AG20443 (cell line): Measurements from ENCODE around the gene HS6ST2.

Experiments
- DNase-seq: peaks from one replicate; pipeline ENCODE4 v3.0.0; 2012; ENCODE audit warnings: low spot score, mixed read lengths

Gene HS6ST2

GRCh38 chrX:132795181-132795580 is 163.2 kb downstream of the HS6ST2 start:
- no peak for DNase-seq

- no peak for DNase-seq
Measured at GRCh38 chrX:132791714-132792113, 166.7 kb downstream of the HS6ST2 start.

- no peak for DNase-seq
Measured at GRCh38 chrX:132790329-132790728, 168.1 kb downstream of the HS6ST2 start.

- DNase-seq: no peak
Measured at GRCh38 chrX:132786217-132786616, 172.2 kb downstream of the HS6ST2 start.

- DNase-seq: no peak
Measured at GRCh38 chrX:132778917-132779316, 179.5 kb downstream of the HS6ST2 start.

- DNase-seq: no peak
Measured at GRCh38 chrX:132776486-132777210, 181.8 kb downstream of the HS6ST2 start.

- DNase-seq: no peak
Measured at GRCh38 chrX:132775263-132775823, 183.1 kb downstream of the HS6ST2 start.

- no peak for DNase-seq
Measured at GRCh38 chrX:132774010-132774714, 184.3 kb downstream of the HS6ST2 start.

- DNase-seq: no peak
Measured at GRCh38 chrX:132769609-132770008, 188.8 kb downstream of the HS6ST2 start.

GRCh38 chrX:132766452-132766851 is 192.0 kb downstream of the HS6ST2 start:
- DNase-seq: no peak

- DNase-seq: no peak
Measured at GRCh38 chrX:132763528-132763927, 194.9 kb downstream of the HS6ST2 start.

GRCh38 chrX:132758759-132759158 is 199.7 kb downstream of the HS6ST2 start:
- DNase-seq: no peak

GRCh38 chrX:132757066-132757623 is 201.3 kb downstream of the HS6ST2 start:
- DNase-seq: no peak

- no peak for DNase-seq
Measured at GRCh38 chrX:132756439-132756838, 202.0 kb downstream of the HS6ST2 start.

- DNase-seq: no peak
Measured at GRCh38 chrX:132751063-132751690, 207.3 kb downstream of the HS6ST2 start.

GRCh38 chrX:132750331-132751062 is 207.9 kb downstream of the HS6ST2 start:
- DNase-seq: peak; percentile 21

GRCh38 chrX:132749406-132749805 is 209.0 kb downstream of the HS6ST2 start:
- no peak for DNase-seq

GRCh38 chrX:132748909-132749308 is 209.5 kb downstream of the HS6ST2 start:
- DNase-seq: no peak

- no peak for DNase-seq
Measured at GRCh38 chrX:132748268-132748667, 210.2 kb downstream of the HS6ST2 start.

GRCh38 chrX:132745593-132745992 is 212.8 kb downstream of the HS6ST2 start:
- DNase-seq: no peak

- DNase-seq: no peak
Measured at GRCh38 chrX:132744470-132744869, 214.0 kb downstream of the HS6ST2 start.

GRCh38 chrX:132743086-132743485 is 215.3 kb downstream of the HS6ST2 start:
- no peak for DNase-seq
